Thyroid gland (tissue), 4 donors: ENCODE measurements around the gene ERFE. TPM values are rescaled to one million over a fixed set of nuclear protein-coding genes. Genes with fewer than 3 reads are reported as not detected.

ENCODE experiments used
- DNase-seq, 2 donors: peaks; one replicate each; pipeline ENCODE4 v3.0.0-alpha.2; 2019
- H3K27ac ChIP-seq, 3 donors: fragments of 200-600 bp; sonication (generic); 1 replicate in 2 of 3; 2 replicates in 1 of 3; pipeline ENCODE4 v1.5.1; 2016 to 2019; ENCODE audit warnings: mild to moderate bottlenecking in 1 of 3, moderate library complexity in 1 of 3
- H3K27me3 ChIP-seq: fragments of 200-600 bp; sonication (generic); one replicate; pipeline ENCODE4 v1.5.1; 2019
- H3K36me3 ChIP-seq, 2 donors: fragments of 200-600 bp; sonication (generic); one replicate each; pipeline ENCODE4 v1.5.1; 2016 to 2019
- H3K4me1 ChIP-seq, 2 donors: fragments of 200-600 bp; sonication (generic); one replicate each; pipeline ENCODE4 v1.5.1; 2017 to 2019
- H3K4me3 ChIP-seq, 3 donors: fragments of 200-600 bp; sonication (generic); replicated peaks in 1 of 3; 1 replicate in 2 of 3; 2 replicates in 1 of 3; pipeline ENCODE4 v1.5.1; 2016; ENCODE audit warnings: mild to moderate bottlenecking in 1 of 3
- H3K9me3 ChIP-seq: fragments of 200-600 bp; sonication (generic); one replicate; pipeline ENCODE4 v1.5.1; 2017
- CTCF ChIP-seq, 6 experiments: fragments of 200-600 bp in 3 of 6; fragments of 450-650 bp in 3 of 6; sonication (generic) in 3 of 6; IDR thresholded peaks; one replicate each; pipeline ENCODE4 v1.5.1; 2016 to 2019; ENCODE audit warnings: antibody characterized with exemption in 6 of 6, mild to moderate bottlenecking in 2 of 6, inconsistent platforms in 1 of 6, moderate library complexity in 1 of 6
- POLR2A ChIP-seq, 2 donors: fragments of 450-650 bp; IDR thresholded peaks; one replicate each; pipeline ENCODE4 v1.6.1; 2017; ENCODE audit warnings: antibody characterized with exemption in 2 of 2, mild to moderate bottlenecking in 2 of 2, moderate library complexity in 1 of 2
- WGBS, 2 donors: methylation state at CpG; one replicate each; pipeline ENCODE4 v1.1.5; 2017; 5-methylcytosine and 5-hydroxymethylcytosine counted together
- intact Hi-C: fragments of 100-400 bp; cut with DNase I; formaldehyde crosslinking; loops from one replicate; pipeline ENCODE4 v1.15.1; 2023
- total RNA-seq, 4 donors: library from RNA; depleted of rRNA; stranded (reverse); fragments of >200 nt; gene quantifications; one replicate each; pipeline ENCODE4 v1.2.3, GENCODE V29; 2016

The ERFE gene
- total RNA-seq, 4 donors from 2014 or later, result 2.8 to 15.3 (median 5.8) TPM

DNA sequence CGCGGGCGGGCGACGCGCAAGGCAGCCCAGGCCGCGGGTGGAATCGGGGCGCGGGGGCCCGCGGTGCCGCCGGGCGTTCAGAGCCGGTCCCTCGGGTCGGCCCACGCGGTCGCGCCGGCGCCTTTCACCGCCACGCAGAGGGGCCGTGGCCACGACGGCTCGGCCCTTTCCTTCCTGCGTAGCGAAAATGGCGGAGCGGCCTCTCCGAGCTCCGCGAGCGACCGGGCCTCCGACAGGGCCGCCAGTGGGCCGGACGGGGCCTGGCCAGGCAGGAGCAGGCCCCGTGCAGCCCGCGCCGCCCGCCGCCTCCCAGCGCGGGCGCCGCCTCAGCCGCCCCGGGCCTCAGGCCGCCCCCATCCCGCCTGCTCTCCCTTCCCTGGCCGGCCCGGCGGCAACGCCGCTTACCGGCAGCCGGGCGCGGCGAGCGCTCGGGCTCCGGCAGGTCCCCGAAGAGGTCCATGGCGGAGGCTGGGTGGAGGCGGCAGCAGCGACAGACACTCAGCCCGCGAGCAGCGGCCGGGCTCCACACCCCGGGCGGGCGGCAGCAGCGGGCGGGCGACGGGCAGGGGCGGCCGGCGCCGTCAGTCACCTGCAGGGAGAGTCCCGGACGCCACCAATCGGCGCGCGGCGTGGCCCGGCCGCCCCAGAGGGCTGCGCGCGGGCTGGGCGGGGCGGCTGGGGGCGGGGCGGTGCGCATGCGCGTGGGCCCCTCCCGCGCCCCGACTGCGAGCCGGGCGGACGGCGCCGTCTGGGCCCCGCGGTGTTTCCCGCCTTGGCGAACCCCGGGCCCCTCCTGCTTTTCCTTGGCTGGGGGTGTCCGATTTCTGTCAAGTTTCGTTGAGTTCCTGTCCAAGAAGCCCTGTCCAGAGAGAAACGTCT, 44.6 kb downstream of the ERFE start, which contains the start of gene ILKAP:
Gene ILKAP (minus strand): TSS at position 602 of the 879 bp plus-strand sequence. CDS start 142 bp downstream, at position 460.
- DNase-seq, result peak; percentile 90 to 92
- WGBS, 2 donors, result 1 to 2% methylated on average over 15 to 36 of the region's 126 CpGs
- Histone ChIP-seq H3K9me3 (no peaks in the 10 kb centered on the region), H3K4me1 (peaks cover 24 to 31% of the 10 kb centered on the region in 2 donors), H3K27me3 (no peaks in the 10 kb centered on the region), H3K4me3 (peak within 1 kb of the TSS; percentile 51 to 67 (median 64)), H3K27ac (peak within 1 kb of the TSS; percentile 84 to 88 (median 84)), H3K36me3 (no peaks in the 10 kb centered on the region)
- intact Hi-C loops, result no loop called here
- TF ChIP-seq CTCF (IDR thresholded peaks at IDR 0.05), result peak in 1 of 6 experiments; percentile 4
- TF ChIP-seq POLR2A (IDR thresholded peaks at IDR 0.05), result peak; percentile 47 to 94

DNA sequence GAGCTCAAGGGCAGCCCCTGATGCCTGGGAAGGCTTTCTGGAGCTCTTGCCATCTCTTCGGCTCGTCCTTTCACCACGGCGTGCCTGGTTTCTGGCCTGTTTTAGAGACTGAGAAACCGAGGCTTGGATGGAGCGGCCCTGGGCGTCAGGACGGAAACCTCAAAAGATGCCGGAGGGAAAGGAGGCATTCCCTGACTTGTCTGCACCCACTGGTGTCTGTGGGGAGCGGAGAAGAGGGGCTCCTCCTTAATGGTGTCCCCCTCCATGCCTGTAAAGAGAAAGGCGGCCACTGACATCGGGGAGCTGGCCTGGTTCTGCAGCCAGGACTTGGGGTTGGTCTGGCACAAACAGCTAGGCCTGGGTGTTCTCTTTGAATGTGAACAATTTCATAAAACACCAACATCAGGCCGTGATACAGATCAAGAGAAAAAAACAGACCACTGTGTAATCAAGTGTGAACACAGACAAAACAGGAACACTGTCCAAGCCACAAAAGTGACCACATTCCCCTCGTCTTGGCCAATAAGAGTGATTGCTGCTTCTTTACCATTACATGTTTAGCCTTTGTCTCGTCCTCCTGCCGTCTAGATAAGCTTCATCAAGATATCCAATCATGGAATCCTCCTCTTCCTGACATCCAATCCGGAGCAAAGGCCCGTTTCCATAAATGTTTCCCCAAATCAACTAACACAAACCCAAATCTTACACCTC, 45.4 kb downstream of the ERFE start:
- intact Hi-C loops, result no loop called here
- Histone ChIP-seq H3K36me3 (no peaks in the 10 kb centered on the region), H3K9me3 (no peaks in the 10 kb centered on the region), H3K27ac (peak overlapping the region; percentile 84 to 88 (median 84)), H3K4me1 (peaks cover 24% of the 10 kb centered on the region in 2 donors), H3K4me3 (peak overlapping the region in 2 of 3 donors; percentile 31 to 39), H3K27me3 (no peaks in the 10 kb centered on the region)
- TF ChIP-seq POLR2A (IDR thresholded peaks at IDR 0.05) (no peak), CTCF (IDR thresholded peaks at IDR 0.05) (no peak)
- no peak for DNase-seq
- 70 to 75% methylated on average over 12 to 14 of the region's 18 CpGs for WGBS, 2 donors

GRCh38 chr2:238207006-238207405, 48.2 kb downstream of the ERFE start:
- WGBS, 2 donors, result 78 to 79% methylated on average over 7 of the region's 7 CpGs
- no peaks in the 10 kb centered on the region for H3K27me3 ChIP-seq
- no peak overlapping the region for H3K4me3 ChIP-seq
- peaks cover 6 to 8% of the 10 kb centered on the region in 2 donors for H3K4me1 ChIP-seq
- TF ChIP-seq CTCF (IDR thresholded peaks at IDR 0.05) (no peak), POLR2A (IDR thresholded peaks at IDR 0.05) (no peak)
- H3K36me3 ChIP-seq, result no peaks in the 10 kb centered on the region
- intact Hi-C loops, result no loop called here
- H3K9me3 ChIP-seq, result no peaks in the 10 kb centered on the region
- H3K27ac ChIP-seq, result no peak overlapping the region
- no peak for DNase-seq

DNA sequence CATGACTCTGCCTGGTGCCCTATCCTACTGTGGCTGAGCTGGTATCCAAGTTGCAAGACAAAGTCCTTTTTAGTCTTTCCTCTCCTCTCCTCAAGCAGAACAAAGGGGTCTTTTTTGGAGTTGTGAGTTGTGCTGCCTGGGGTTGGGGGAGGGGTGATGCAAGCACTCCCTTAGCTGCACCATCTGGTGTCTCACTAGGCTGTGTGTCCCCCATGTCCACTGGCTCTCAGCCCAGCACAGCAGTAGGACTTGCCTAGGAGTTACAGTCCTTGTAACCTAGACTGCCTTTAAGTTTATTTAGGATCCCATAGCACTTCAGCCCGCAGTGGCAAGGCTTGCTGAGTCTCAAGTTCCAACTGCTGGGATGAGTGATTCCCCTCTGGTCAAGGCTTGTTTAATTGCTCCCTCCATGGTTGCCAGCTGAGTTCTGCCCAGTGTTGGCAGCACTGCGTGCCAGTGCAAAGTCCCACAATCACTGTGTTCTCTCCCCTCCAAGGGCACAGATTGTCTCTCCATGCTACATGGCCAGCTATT, 57.9 kb downstream of the ERFE start:
- intact Hi-C loops, result no loop called here
- no peak overlapping the region for H3K27ac ChIP-seq

More for the DNA sequence above, 57.9 kb downstream of the ERFE start:
- Histone ChIP-seq H3K36me3 (no peaks in the 10 kb centered on the region), H3K9me3 (no peaks in the 10 kb centered on the region), H3K4me1 (peaks cover 0 to 6% of the 10 kb centered on the region in 2 donors), H3K4me3 (no peak overlapping the region), H3K27me3 (no peaks in the 10 kb centered on the region)
- WGBS, 2 donors, result 52 to 63% methylated on average over 2 of the region's 2 CpGs
- DNase-seq, result peak; percentile 16 to 37
- TF ChIP-seq POLR2A (IDR thresholded peaks at IDR 0.05) (no peak), CTCF (IDR thresholded peaks at IDR 0.05) (no peak)

Other genes starting within 250 kb of the ERFE start
- gene UBE2F, start 192.0 kb upstream of the ERFE start, total RNA-seq, result 100 to 1,000 TPM in 3 of 4 donors, 10 to 100 TPM in 1; 79.8 to 134 (median 122) TPM
- 10 to 100 TPM; 21.8 to 48.2 (median 31.0) TPM for gene SCLY, start 98.0 kb upstream of the ERFE start, total RNA-seq
- 1 to 10 TPM in 3 of 4 donors, under 1 TPM in 1; 0.11 to 3.8 (median 2.6) TPM for gene ESPNL, start 58.6 kb upstream of the ERFE start, total RNA-seq
- gene KLHL30, start 20.3 kb upstream of the ERFE start, total RNA-seq, result under 1 TPM; 0.20 to 0.67 (median 0.38) TPM
- gene ILKAP, start 44.7 kb downstream of the ERFE start, total RNA-seq, result 10 to 100 TPM; 33.4 to 52.0 (median 41.0) TPM
- 1 to 10 TPM; 2.9 to 9.0 (median 6.8) TPM for gene HES6, start 81.1 kb downstream of the ERFE start, total RNA-seq
- 10 to 100 TPM in 2 of 4 donors, 1 to 10 TPM in 2; 6.5 to 17.6 (median 9.6) TPM for gene PER2, start 129.6 kb downstream of the ERFE start, total RNA-seq
- gene TRAF3IP1, start 161.5 kb downstream of the ERFE start, total RNA-seq, result 10 to 100 TPM; 19.5 to 24.7 (median 22.2) TPM